Liver (tissue), 9 donors: ENCODE data around the gene MEX3B. TPM values are rescaled to one million over a fixed set of nuclear protein-coding genes. Genes with fewer than 3 reads are reported as not detected.

Experiments used
- DNase-seq: peaks from one replicate; pipeline ENCODE4 v3.0.0-alpha.2; 2017; ENCODE audit warnings: low spot score
- H3K27ac ChIP-seq, 2 donors: one replicate each; pipeline ENCODE4 v1.7.0; 2013; ENCODE audit warnings: inconsistent platforms in 2 of 2, low read length in 2 of 2, control low read depth in 1 of 2, low read depth in 1 of 2, mild to moderate bottlenecking in 1 of 2
- H3K27me3 ChIP-seq, 4 donors: one replicate each; pipeline versions ENCODE4 v1.6.1 to v1.7.0; 2013; ENCODE audit warnings: low read length in 3 of 4, inconsistent platforms in 1 of 4, mild to moderate bottlenecking in 1 of 4, moderate library complexity in 1 of 4; ENCODE audit not compliant: control insufficient read depth in 4 of 4, insufficient read depth in 4 of 4
- H3K36me3 ChIP-seq, 4 donors: one replicate each; pipeline versions ENCODE4 v1.6.1 to v1.7.0; 2013; ENCODE audit warnings: low read length in 3 of 4, mild to moderate bottlenecking in 3 of 4, low read depth in 1 of 4, moderate library complexity in 1 of 4; ENCODE audit not compliant: control insufficient read depth in 4 of 4, insufficient read depth in 3 of 4
- H3K4me1 ChIP-seq, 4 donors: one replicate each; pipeline versions ENCODE4 v1.6.1 to v1.7.0; 2013; ENCODE audit warnings: low read length in 3 of 4, mild to moderate bottlenecking in 3 of 4, moderate library complexity in 1 of 4; ENCODE audit not compliant: control insufficient read depth in 4 of 4, insufficient read depth in 4 of 4
- H3K4me3 ChIP-seq, 3 donors: one replicate each; pipeline versions ENCODE4 v1.6.1 to v1.7.0; 2013; ENCODE audit warnings: low read length in 3 of 3, control low read depth in 1 of 3, low read depth in 1 of 3, mild to moderate bottlenecking in 1 of 3
- H3K9ac ChIP-seq, 2 donors: one replicate each; pipeline ENCODE4 v1.7.0; 2013; ENCODE audit warnings: low read length in 2 of 2, mild to moderate bottlenecking in 2 of 2, moderate library complexity in 2 of 2, control low read depth in 1 of 2, low read depth in 1 of 2
- H3K9me3 ChIP-seq, 4 donors: one replicate each; pipeline versions ENCODE4 v1.6.1 to v1.7.0; 2013; ENCODE audit warnings: low read length in 3 of 4; ENCODE audit not compliant: control insufficient read depth in 4 of 4
- ATF3 ChIP-seq: IDR thresholded peaks from 2 replicates; pipeline ENCODE4 v1.6.1; 2016; ENCODE audit warnings: antibody characterized with exemption
- CTCF ChIP-seq: fragments of 150-350 bp; IDR thresholded peaks from 2 replicates; pipeline ENCODE4 v1.5.1; 2017; ENCODE audit warnings: improper control_type of control experiment, low read depth, low read length; ENCODE audit not compliant: missing input control
- EGR1 ChIP-seq, 2 donors: IDR thresholded peaks; 2 replicates each; pipeline ENCODE4 v1.6.1; 2016 to 2018; ENCODE audit warnings: antibody characterized with exemption in 2 of 2, low read depth in 2 of 2
- GABPA ChIP-seq, 2 donors: IDR thresholded peaks in 1 of 2; conservative IDR thresholded peaks in 1 of 2; 2 replicates each; pipeline ENCODE4 v1.6.1; 2016; ENCODE audit warnings: antibody characterized with exemption in 2 of 2, mild to moderate bottlenecking in 1 of 2, moderate library complexity in 1 of 2
- HNF4A ChIP-seq, 2 donors: conservative IDR thresholded peaks; 2 replicates each; pipeline ENCODE4 v1.6.1; 2016; ENCODE audit warnings: antibody characterized with exemption in 2 of 2, mild to moderate bottlenecking in 2 of 2
- HNF4G ChIP-seq: IDR thresholded peaks from 2 replicates; pipeline ENCODE4 v1.6.1; 2016; ENCODE audit warnings: antibody characterized with exemption
- JUND ChIP-seq, 2 donors: IDR thresholded peaks; 2 replicates each; pipeline ENCODE4 v1.6.1; 2016; ENCODE audit warnings: antibody characterized with exemption in 2 of 2
- MAX ChIP-seq: IDR thresholded peaks from 2 replicates; pipeline ENCODE4 v1.6.1; 2016; ENCODE audit warnings: antibody characterized with exemption
- NR2F2 ChIP-seq: IDR thresholded peaks from 2 replicates; pipeline ENCODE4 v1.6.1; 2016; ENCODE audit warnings: antibody characterized with exemption
- RAD21 ChIP-seq, 2 donors: IDR thresholded peaks; 2 replicates each; pipeline ENCODE4 v1.6.1; 2016; ENCODE audit warnings: antibody characterized with exemption in 2 of 2, mild to moderate bottlenecking in 2 of 2
- REST ChIP-seq: IDR thresholded peaks from 2 replicates; pipeline ENCODE4 v1.6.1; 2016; ENCODE audit warnings: antibody characterized with exemption, mild to moderate bottlenecking
- RXRA ChIP-seq, 2 donors: IDR thresholded peaks; 2 replicates each; pipeline ENCODE4 v1.6.1; 2017 to 2018; ENCODE audit warnings: antibody characterized with exemption in 2 of 2, mild to moderate bottlenecking in 1 of 2
- SP1 ChIP-seq: IDR thresholded peaks from 2 replicates; pipeline ENCODE4 v1.6.1; 2018; ENCODE audit warnings: antibody characterized with exemption, mild to moderate bottlenecking
- WGBS: extraction: QIAGEN DNeasy Blood & Tissue Kit; methylation state at CpG from one replicate; pipeline ENCODE4 v1.1.7; 2013; 5-methylcytosine and 5-hydroxymethylcytosine counted together
- polyA plus RNA-seq, 2 donors: library from polyadenylated mRNA; stranded (reverse) in 1 of 2; unstranded in 1 of 2; fragments of 200-250 nt in 1 of 2; fragments of >200 nt in 1 of 2; fragmentation: Nextera tagmentation in 1 of 2; extraction: Ambion mirVana in 1 of 2; gene quantifications; one replicate each; pipeline versions ENCODE4 v1.2.1 to v1.2.3, GENCODE V29; 2013 to 2015
- total RNA-seq, 2 donors: library from RNA; depleted of rRNA; stranded (reverse); fragments of >200 nt; gene quantifications; one replicate each; pipeline ENCODE4 v1.2.3, GENCODE V29; 2014
- TF ChIP-seq, protein P1 (sequence below): IDR thresholded peaks from 2 replicates; pipeline ENCODE4 v1.6.1; 2016; ENCODE audit warnings: antibody characterized with exemption
- donor health status: healthy.
- donor health status: healthy.
- donor health status: healthy.
- donor health status: healthy.
- donor health status: healthy.

MEX3B gene
- total and polyA plus RNA-seq, 4 donors, result 0.33 to 1.4 (median 0.89) TPM; not detected in 1

DNA sequence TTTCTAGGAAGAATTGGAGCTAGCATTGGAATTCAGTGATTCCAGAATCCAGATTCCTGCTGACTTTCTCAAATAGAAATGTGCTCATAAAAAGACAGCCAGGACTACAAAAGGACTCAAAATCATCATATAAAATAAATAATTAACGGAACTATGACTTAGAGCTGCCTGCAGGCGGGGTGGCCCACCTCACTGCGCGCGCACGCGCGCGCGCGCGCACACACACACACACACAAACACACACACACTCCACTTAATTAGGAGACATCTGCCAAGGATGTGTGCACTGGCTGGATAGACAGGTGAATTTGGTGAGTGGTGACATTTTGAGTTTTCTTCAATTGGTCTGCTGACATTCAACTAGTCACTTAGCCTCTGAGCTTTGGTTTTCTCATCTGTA, 6.9 kb upstream of the MEX3B start:
- H3K27me3 ChIP-seq, result peaks cover 0 to 9% (median 0%) of the 10 kb centered on the region in 4 donors
- 92% methylated on average over 12 of the region's 12 CpGs for WGBS
- no peak for DNase-seq

GRCh38 chr15:82051664-82052063, 5.8 kb upstream of the MEX3B start:
- Histone ChIP-seq H3K27me3 (peaks cover 0 to 8% (median 0%) of the 10 kb centered on the region in 4 donors), H3K9ac (no peak overlapping the region)
- no peak for DNase-seq
- no peak for TF ChIP-seq ATF3
- no peak for TF ChIP-seq REST
- TF ChIP-seq RXRA (IDR thresholded peaks at IDR 0.05), result no peak
- no peak for TF ChIP-seq HNF4G
- no peak for TF ChIP-seq SP1
- TF ChIP-seq CTCF, result no peak
- TF ChIP-seq, protein P1, sequence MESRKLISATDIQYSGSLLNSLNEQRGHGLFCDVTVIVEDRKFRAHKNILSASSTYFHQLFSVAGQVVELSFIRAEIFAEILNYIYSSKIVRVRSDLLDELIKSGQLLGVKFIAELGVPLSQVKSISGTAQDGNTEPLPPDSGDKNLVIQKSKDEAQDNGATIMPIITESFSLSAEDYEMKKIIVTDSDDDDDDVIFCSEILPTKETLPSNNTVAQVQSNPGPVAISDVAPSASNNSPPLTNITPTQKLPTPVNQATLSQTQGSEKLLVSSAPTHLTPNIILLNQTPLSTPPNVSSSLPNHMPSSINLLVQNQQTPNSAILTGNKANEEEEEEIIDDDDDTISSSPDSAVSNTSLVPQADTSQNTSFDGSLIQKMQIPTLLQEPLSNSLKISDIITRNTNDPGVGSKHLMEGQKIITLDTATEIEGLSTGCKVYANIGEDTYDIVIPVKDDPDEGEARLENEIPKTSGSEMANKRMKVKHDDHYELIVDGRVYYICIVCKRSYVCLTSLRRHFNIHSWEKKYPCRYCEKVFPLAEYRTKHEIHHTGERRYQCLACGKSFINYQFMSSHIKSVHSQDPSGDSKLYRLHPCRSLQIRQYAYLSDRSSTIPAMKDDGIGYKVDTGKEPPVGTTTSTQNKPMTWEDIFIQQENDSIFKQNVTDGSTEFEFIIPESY, result no peak
- TF ChIP-seq MAX, result no peak
- no peak for TF ChIP-seq JUND (IDR thresholded peaks at IDR 0.05)
- TF ChIP-seq EGR1 (IDR thresholded peaks at IDR 0.05; ENCODE audit: low read depth in 2 of 2), result no peak

More for the DNA sequence above, 6.9 kb upstream of the MEX3B start:
- H3K36me3 ChIP-seq, result no peaks in the 10 kb centered on the region
- no peak overlapping the region for H3K27ac ChIP-seq
- H3K4me1 ChIP-seq, result peaks cover 0 to under 1% (median 0%) of the 10 kb centered on the region in 4 donors
- TF ChIP-seq JUND (IDR thresholded peaks at IDR 0.05) (no peak), RXRA (IDR thresholded peaks at IDR 0.05) (no peak), GABPA (IDR thresholded peaks at IDR 0.05 in 1 of 2, conservative IDR thresholded peaks at IDR 0.05 in 1 of 2) (no peak), MAX (no peak), RAD21 (IDR thresholded peaks at IDR 0.05) (no peak), NR2F2 (no peak), SP1 (no peak), EGR1 (IDR thresholded peaks at IDR 0.05; ENCODE audit: low read depth in 2 of 2) (no peak), HNF4A (conservative IDR thresholded peaks at IDR 0.05) (no peak), CTCF (no peak), HNF4G (no peak)
- TF ChIP-seq, protein P1, result no peak
- H3K9ac ChIP-seq, result no peak overlapping the region
- no peaks in the 10 kb centered on the region for H3K9me3 ChIP-seq
- H3K4me3 ChIP-seq, result no peak overlapping the region

More at GRCh38 chr15:82051664-82052063, 5.8 kb upstream of the MEX3B start:
- no peaks in the 10 kb centered on the region for H3K36me3 ChIP-seq
- peaks cover 2 to 10% (median 5%) of the 10 kb centered on the region in 4 donors for H3K4me1 ChIP-seq
- 52% methylated on average over 6 of the region's 6 CpGs for WGBS
- no peak overlapping the region for H3K4me3 ChIP-seq
- no peaks in the 10 kb centered on the region for H3K9me3 ChIP-seq
- H3K27ac ChIP-seq, result no peak overlapping the region
